Keratinocyte (primary cell): ENCODE results near the gene PPP2R5C. TPM values are rescaled to one million over a fixed set of nuclear protein-coding genes. Genes with fewer than 3 reads are reported as not detected.
"Not testable (repeated sequence)": the region's sequence is repeated elsewhere in the genome, so short reads cannot be mapped to it uniquely, and the experiment has no call there.

Experiments used
- DNase-seq: peaks from one replicate; pipeline ENCODE4 v3.0.0-alpha.2; 2011; ENCODE audit warnings: low read depth, missing footprints, low spot score
- FAIRE-seq: peaks from 2 replicates; lab custom pipeline; 2011; peaks lifted over from hg19 to GRCh38; lab: Jason Lieb, UNC
- H2AFZ ChIP-seq: 2 replicates; pipeline ENCODE4 v1.6.0; 2012; ENCODE audit warnings: low read length, control low read depth, inconsistent platforms; ENCODE audit not compliant: control insufficient read depth
- H3K27ac ChIP-seq: 2 replicates; pipeline ENCODE4 v1.5.1; 2011; ENCODE audit warnings: low read length; ENCODE audit not compliant: control insufficient read depth, insufficient read depth
- H3K27me3 ChIP-seq: 3 replicates; pipeline ENCODE4 v1.6.0; 2011; ENCODE audit warnings: low read length; ENCODE audit not compliant: control insufficient read depth, insufficient read depth; ENCODE audit errors: extremely low read depth
- H3K36me3 ChIP-seq, 2 experiments: 2 replicates in 1 of 2; 3 replicates in 1 of 2; pipeline ENCODE4 v1.5.1; 2011; ENCODE audit warnings: low read length in 2 of 2, mild to moderate bottlenecking in 1 of 2; ENCODE audit not compliant: control insufficient read depth in 2 of 2, insufficient read depth in 2 of 2; ENCODE audit errors: extremely low read depth in 1 of 2
- H3K4me1 ChIP-seq: 3 replicates; pipeline ENCODE4 v1.5.1; 2011; ENCODE audit warnings: low read length; ENCODE audit not compliant: control insufficient read depth, insufficient read depth; ENCODE audit errors: extremely low read depth
- H3K4me2 ChIP-seq: 3 replicates; pipeline ENCODE4 v1.6.0; 2011; ENCODE audit warnings: low read depth, low read length; ENCODE audit not compliant: control insufficient read depth, insufficient read depth; ENCODE audit errors: extremely low read depth
- H3K4me3 ChIP-seq, 3 experiments: fragments of 200-600 bp in 1 of 3; sonication (generic) in 1 of 3; 2 replicates in 2 of 3; 3 replicates in 1 of 3; pipeline ENCODE4 v1.5.1; 2011 to 2016; ENCODE audit warnings: low read length in 3 of 3, mild to moderate bottlenecking in 3 of 3, control low read depth in 2 of 3, inconsistent platforms in 1 of 3, low read depth in 1 of 3, mixed read lengths in 1 of 3, mixed run types in 1 of 3, moderate library complexity in 1 of 3; ENCODE audit not compliant: control insufficient read depth in 2 of 3, insufficient read depth in 2 of 3; ENCODE audit errors: extremely low read depth in 1 of 3
- H3K79me2 ChIP-seq: 2 replicates; pipeline ENCODE4 v1.6.0; 2012; ENCODE audit warnings: low read length; ENCODE audit not compliant: control insufficient read depth, insufficient read depth
- H3K9ac ChIP-seq: 3 replicates; pipeline ENCODE4 v1.6.0; 2011; ENCODE audit warnings: low read length; ENCODE audit not compliant: control insufficient read depth, insufficient read depth; ENCODE audit errors: extremely low read depth
- H3K9me1 ChIP-seq: 3 replicates; pipeline ENCODE4 v1.6.0; 2011; ENCODE audit warnings: low read length; ENCODE audit not compliant: control insufficient read depth, insufficient read depth; ENCODE audit errors: extremely low read depth
- H3K9me3 ChIP-seq: 2 replicates; pipeline ENCODE4 v1.5.1; 2012; ENCODE audit warnings: low read depth, low read length; ENCODE audit not compliant: control insufficient read depth
- H4K20me1 ChIP-seq: 3 replicates; pipeline ENCODE4 v1.6.0; 2011; ENCODE audit warnings: low read length; ENCODE audit not compliant: control insufficient read depth, insufficient read depth; ENCODE audit errors: extremely low read depth
- CTCF ChIP-seq, 3 experiments: IDR thresholded peaks in 1 of 3; conservative IDR thresholded peaks in 1 of 3; optimal IDR thresholded peaks in 1 of 3; 2 replicates in 2 of 3; 3 replicates in 1 of 3; pipeline versions ENCODE3 to v1.5.1; 2011; ENCODE audit warnings: low read length in 3 of 3, mild to moderate bottlenecking in 3 of 3, moderate library complexity in 2 of 3, control low read depth in 1 of 3, inconsistent platforms in 1 of 3; ENCODE audit not compliant: insufficient read depth in 2 of 3; ENCODE audit errors: extremely low read depth in 1 of 3
- EZH2 ChIP-seq: IDR thresholded peaks from one replicate; pipeline ENCODE4 v1.6.1; 2012; ENCODE audit warnings: inconsistent platforms, mild to moderate bottlenecking, low read length, moderate library complexity
- dilution Hi-C: fragments of 300-500 bp; cut with MboI; formaldehyde crosslinking; loops from one replicate; pipeline ENCODE4 v1.7.0; 2020; ENCODE audit warnings: low sequenced_read_pairs; ENCODE audit not compliant: extremely low pct_ligation_motif_present
- polyA minus RNA-seq, 3 experiments: library from RNA; depleted of rRNA, polyadenylated mRNA; stranded (reverse); fragments of >200 nt; gene quantifications; 1 replicate in 1 of 3; 2 replicates in 1 of 3; 3 replicates in 1 of 3; pipeline ENCODE4 v1.2.3, GENCODE V29; 2011
- polyA plus RNA-seq, 5 experiments: library from polyadenylated mRNA; depleted of rRNA in 3 of 5; stranded (reverse) in 3 of 5; stranded (forward) in 1 of 5; unstranded in 1 of 5; fragments of >200 nt; gene quantifications; 1 replicate in 1 of 5; 2 replicates in 3 of 5; 3 replicates in 1 of 5; pipeline versions ENCODE4 v1.2.1 to v1.2.3, GENCODE V29; 2011 to 2012; ENCODE audit warnings: missing spikeins in 2 of 5, low read depth in 1 of 5, low replicate concordance in 1 of 5

Gene PPP2R5C
- polyA plus RNA-seq = 63.0 to 105 TPM (median 67.0 TPM) in 3 replicates
- 28.9 TPM for polyA plus RNA-seq (2011; ENCODE audit: low read depth)
- 65.8 and 119 TPM in 2 replicates for polyA plus RNA-seq (2011; cell fraction: cytosol; rRNA removed)
- polyA plus RNA-seq (2011; cell fraction: nucleus; rRNA removed) = 43.6 and 53.4 TPM in 2 replicates
- 50.5 and 65.1 TPM in 2 replicates for polyA plus RNA-seq (2012; ENCODE audit: low replicate concordance)
- 25.3 to 133 TPM (median 86.3 TPM) in 3 replicates for polyA minus RNA-seq
- 84.0 TPM for polyA minus RNA-seq (2011; cell fraction: cytosol; rRNA and poly(A)+ RNA removed)
- 30.6 and 57.9 TPM in 2 replicates for polyA minus RNA-seq (2011; cell fraction: nucleus; rRNA and poly(A)+ RNA removed)

DNA sequence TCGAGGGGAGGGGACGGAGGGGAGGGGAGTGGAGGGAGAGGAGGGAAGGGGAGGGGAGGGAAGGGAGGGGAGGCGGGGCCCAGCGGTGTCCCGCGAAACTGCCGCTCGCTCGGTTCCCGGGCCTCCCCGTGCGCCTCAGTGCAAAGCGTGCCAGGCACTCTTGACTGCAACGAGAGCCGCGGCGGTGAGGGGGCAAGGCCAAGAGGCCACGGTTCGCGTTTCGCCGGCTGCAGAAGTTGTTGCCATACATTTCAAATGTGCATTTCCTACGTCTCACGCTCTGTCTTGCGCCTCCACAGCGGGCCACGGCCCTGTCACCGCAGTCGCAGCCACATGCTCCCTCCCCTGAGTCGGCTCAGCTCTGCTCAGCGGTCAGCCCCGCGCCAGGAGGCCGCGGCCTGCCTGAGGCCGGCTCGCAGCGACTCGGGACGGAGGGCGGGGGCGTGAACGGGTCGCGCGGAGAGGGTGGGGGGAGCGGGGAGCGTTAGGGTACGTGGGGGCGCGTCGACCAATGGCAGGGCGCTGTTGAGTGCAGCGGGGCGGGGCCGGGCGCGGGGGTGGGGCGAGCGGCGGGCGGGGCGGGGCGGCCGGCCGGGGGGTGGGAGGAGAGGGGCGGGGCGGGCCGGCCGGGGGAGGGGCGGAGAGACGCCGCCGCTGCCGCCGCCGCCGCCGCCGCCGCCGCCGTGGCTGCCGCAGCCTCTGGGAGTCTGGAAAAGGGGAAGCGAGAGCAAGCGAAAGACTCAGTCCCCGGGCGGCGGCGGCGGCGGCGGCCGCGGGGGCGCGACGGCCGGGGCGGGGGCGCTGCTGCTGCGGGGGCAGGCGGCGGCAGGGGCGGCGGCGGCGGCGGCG lies at the start of gene PPP2R5C:
Gene PPP2R5C (plus strand): TSS at position 678 of the 849 bp plus-strand sequence. CDS start 185 bp downstream, outside the sequence.
- Histone ChIP-seq H3K9ac (peak within 1 kb of the TSS; percentile 80), H3K9me1 (no peaks in the 10 kb centered on the region), H4K20me1 (no peaks in the 10 kb centered on the region), H3K36me3 (peaks cover 0 to 3% of the 10 kb centered on the region in 2 experiments), H3K79me2 (no peaks in the 10 kb centered on the region), H2AFZ (peak within 1 kb of the TSS; percentile 99), H3K9me3 (no peaks in the 10 kb centered on the region), H3K4me2 (peak within 1 kb of the TSS; percentile 85), H3K27ac (peak within 1 kb of the TSS; percentile 76), H3K4me3 (peak within 1 kb of the TSS; percentile 66 to 87 (median 86)), H3K27me3 (peaks cover 4% of the 10 kb centered on the region), H3K4me1 (peaks cover 3% of the 10 kb centered on the region)
- TF ChIP-seq CTCF (optimal IDR thresholded peaks at IDR 0.05 in 1 of 3, IDR thresholded peaks at IDR 0.05 in 1 of 3, conservative IDR thresholded peaks at IDR 0.05 in 1 of 3; ENCODE audit: extremely low read depth in 1 of 3, insufficient read depth in 2 of 3, low read length in 3 of 3) (no peak), EZH2 (no peak)
- DNase-seq (peak; percentile 28), FAIRE-seq (no peak)
- dilution Hi-C loops = no loop called here

GRCh38 chr14:101711857-101712233 lies 49.7 kb upstream of the PPP2R5C start:
- DNase-seq, H3K9me1 ChIP-seq, H3K4me2 ChIP-seq, H3K36me3 ChIP-seq, H2AFZ ChIP-seq, dilution Hi-C loops, H3K4me3 ChIP-seq, H3K27me3 ChIP-seq, H3K9ac ChIP-seq, H3K27ac ChIP-seq, H3K9me3 ChIP-seq, FAIRE-seq, H3K79me2 ChIP-seq, H4K20me1 ChIP-seq, H3K4me1 ChIP-seq: not testable (repeated sequence)

DNA sequence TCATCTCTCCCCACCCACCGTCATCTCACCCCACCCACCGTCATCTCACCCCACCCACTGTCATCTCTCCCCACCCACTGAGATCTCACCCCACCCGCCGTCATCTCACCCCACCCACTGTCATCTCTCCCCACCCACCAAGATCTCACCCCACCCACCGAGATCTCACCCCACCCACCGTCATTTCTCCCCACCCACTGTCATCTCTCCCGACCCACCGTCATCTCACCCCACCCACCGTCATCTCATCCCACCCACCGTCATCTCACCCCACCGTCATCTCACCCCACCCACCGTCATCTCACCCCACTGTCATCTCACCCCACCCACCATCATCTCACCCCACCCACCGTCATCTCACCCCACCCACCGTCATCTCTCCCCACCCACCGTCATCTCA lies 49.2 kb upstream of the PPP2R5C start:
- DNase-seq, FAIRE-seq: not testable (repeated sequence)

GRCh38 chr14:101713091-101713490 lies 48.4 kb upstream of the PPP2R5C start:
- H3K36me3 ChIP-seq, FAIRE-seq, H3K9ac ChIP-seq, H3K27me3 ChIP-seq, H2AFZ ChIP-seq, H3K4me2 ChIP-seq, H3K4me1 ChIP-seq, H4K20me1 ChIP-seq, H3K9me1 ChIP-seq, H3K79me2 ChIP-seq, dilution Hi-C loops, DNase-seq, H3K4me3 ChIP-seq, H3K27ac ChIP-seq, H3K9me3 ChIP-seq: not testable (repeated sequence)

More for the DNA sequence above, 49.2 kb upstream of the PPP2R5C start:
- H3K36me3 ChIP-seq, H3K9me3 ChIP-seq, H4K20me1 ChIP-seq, H3K27me3 ChIP-seq, H3K4me1 ChIP-seq, H3K27ac ChIP-seq, H3K9me1 ChIP-seq, H3K4me2 ChIP-seq, dilution Hi-C loops, H3K4me3 ChIP-seq, H3K9ac ChIP-seq, H2AFZ ChIP-seq, H3K79me2 ChIP-seq: not testable (repeated sequence)
